Uterine smooth muscle cell (primary cell): ENCODE measurements around the gene OXGR1. TPM values are rescaled to one million over a fixed set of nuclear protein-coding genes. Genes with fewer than 3 reads are reported as not detected.

Source experiments
- total RNA-seq: library from RNA; depleted of rRNA; stranded (reverse); fragments of >200 nt; gene quantifications from 2 replicates; pipeline ENCODE4 v1.2.3, GENCODE V29; 2014

OXGR1 gene
- not detected in 2 replicates for total RNA-seq

GRCh38 chr13:96994017-96994857 is at the start of gene OXGR1:
Gene OXGR1 (minus strand): TSS chr13:96994476. CDS start chr13:96987759, 6,717 bp downstream.

Other genes starting within 250 kb of the OXGR1 start
- 53.8 and 76.2 TPM in 2 replicates for gene MBNL2, start 227.9 kb upstream of the OXGR1 start, total RNA-seq